Stimulated activated CD4-positive, alpha-beta T cell treated with anti-CD3 and anti-CD28 coated beads, Interleukin-4, amount 100 ng/mL, for 1 hour (primary cell): ENCODE measurements around the gene PTPN18.
A peak's percentile ranks its signal among the peaks of the same experiment; 100 is the strongest.

Experiments used
- DNase-seq: peaks from one replicate; pipeline ENCODE4 v3.0.0-alpha.2; 2020

The PTPN18 gene

GRCh38 chr2:130368786-130369185, 12.9 kb downstream of the PTPN18 start:
- no peak for DNase-seq

- DNase-seq, result no peak
Measured at GRCh38 chr2:130369311-130369964, 13.6 kb downstream of the PTPN18 start.

DNA sequence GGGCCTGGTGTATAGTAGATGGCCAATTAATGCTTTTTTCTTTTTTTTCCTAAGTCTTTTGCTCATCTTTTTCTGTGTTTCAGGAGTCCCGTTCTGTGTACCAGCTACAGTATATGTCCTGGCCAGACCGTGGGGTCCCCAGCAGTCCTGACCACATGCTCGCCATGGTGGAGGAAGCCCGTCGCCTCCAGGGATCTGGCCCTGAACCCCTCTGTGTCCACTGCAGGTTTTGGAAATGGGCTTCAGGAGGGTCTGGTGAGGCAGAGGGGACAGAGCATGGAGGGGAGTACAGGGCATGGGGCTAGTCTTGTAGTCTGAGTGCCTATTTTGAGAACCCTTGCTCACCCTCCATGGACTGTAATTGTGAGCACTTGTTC, 14.1 kb downstream of the PTPN18 start:
- DNase-seq, result no peak

DNA sequence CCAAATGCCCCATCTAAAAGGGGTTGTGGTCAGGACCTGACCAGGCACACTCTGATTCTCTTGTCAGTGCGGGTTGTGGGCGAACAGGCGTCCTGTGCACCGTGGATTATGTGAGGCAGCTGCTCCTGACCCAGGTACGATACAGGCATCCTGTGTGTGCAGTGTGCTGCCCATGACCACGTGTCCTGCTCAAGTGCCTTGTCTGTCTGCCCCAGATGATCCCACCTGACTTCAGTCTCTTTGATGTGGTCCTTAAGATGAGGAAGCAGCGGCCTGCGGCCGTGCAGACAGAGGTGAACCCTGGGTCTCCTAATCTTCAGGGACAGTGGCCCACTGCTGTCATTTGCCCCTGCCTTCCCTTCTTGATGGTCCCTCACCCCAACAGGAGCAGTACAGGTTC, 14.6 kb downstream of the PTPN18 start:
- DNase-seq, result no peak

DNA sequence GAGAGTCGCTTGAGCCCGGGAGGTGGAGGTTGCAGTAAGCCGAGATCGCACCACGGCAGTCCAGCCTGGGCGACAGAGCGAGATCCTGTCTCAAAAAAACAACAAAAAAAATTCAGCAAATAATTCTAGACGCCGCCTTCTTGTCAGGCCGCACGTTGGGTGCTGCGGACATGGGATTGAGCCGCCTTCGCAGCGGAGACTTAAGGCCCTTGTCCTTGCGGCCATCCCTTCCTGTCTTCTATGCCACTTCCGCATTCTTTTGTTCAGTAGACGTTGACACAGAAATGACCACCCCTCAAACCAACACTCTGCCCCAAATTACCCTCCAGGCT, 15.8 kb downstream of the PTPN18 start:
- no peak for DNase-seq

GRCh38 chr2:130372055-130372832, 16.4 kb downstream of the PTPN18 start:
- DNase-seq, result peak; percentile 68

GRCh38 chr2:130372833-130373807, 17.3 kb downstream of the PTPN18 start:
- DNase-seq, result no peak

DNA sequence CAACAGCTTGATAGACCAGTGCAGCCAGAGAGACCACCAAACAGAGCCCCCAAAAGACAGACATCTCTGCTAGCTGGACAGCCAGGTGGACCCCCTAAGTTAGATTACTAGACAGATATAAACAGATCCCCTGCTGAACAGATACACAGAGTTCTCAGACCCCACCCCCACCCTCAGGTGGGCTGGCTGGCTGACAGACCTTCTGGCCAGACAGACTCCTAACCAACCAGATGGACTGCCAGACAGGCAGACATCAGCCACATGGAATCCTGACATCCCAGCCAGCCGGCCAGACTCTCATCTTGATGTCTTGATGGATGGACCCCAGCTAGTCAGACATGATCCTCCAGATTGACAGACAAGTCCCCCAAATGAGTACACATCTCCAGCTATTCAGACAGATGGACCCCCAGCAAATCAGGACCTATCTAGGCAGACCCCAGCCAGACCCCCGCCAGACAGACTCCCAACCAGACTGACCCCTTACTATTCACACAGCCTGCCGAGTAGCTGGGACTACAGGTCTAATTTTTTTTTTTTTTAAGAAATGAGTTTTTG, 18.0 kb downstream of the PTPN18 start:
- no peak for DNase-seq

- no peak for DNase-seq
Measured at GRCh38 chr2:130374587-130375290, 18.9 kb downstream of the PTPN18 start.

DNA sequence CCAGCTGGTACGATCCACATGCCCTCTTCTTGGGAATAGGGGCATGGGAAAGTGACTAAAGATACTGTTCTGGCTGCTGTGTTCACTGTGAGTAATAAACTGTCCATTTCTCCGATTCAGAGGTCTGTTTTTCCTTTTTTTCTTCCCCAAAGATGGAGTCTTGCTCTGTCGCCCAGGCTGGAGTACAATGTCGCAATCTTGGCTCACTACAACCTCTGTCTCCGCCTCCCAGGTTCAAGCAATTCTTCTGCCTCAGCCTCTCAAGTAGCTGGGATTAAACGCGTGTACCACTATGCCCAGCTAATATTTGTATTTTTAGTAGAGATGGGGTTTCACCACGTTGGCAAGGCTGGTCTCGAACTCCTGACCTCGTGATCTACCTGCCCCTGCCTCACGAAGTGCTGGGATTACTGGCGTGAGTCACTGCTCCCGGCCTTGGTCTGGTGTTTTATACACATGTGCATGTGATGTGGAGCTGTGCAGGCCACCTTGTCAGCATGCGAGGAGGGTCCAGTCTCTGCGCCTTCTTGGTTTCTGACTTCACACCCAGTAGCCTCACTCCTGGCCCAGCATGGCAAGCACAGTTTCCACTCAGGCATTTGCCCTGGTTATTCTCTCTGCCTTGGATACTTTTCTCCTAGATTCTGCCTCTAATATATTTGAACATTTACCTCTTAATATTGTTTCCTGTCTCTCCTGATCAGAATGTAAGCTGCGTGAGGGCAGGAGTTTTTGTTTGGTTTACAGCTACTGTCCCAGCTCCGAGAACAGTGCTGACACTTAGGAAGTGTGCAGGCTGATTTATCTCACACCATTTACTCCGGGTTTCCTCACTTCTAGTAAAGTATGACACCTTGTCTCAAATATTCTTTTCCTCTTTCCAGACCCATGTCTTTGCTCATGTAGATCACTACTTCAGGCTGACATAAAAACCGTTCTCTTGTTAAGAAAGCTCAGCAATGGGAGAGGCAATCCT, 19.7 kb downstream of the PTPN18 start:
- no peak for DNase-seq

GRCh38 chr2:130376433-130377293, 20.8 kb downstream of the PTPN18 start:
- no peak for DNase-seq

DNA sequence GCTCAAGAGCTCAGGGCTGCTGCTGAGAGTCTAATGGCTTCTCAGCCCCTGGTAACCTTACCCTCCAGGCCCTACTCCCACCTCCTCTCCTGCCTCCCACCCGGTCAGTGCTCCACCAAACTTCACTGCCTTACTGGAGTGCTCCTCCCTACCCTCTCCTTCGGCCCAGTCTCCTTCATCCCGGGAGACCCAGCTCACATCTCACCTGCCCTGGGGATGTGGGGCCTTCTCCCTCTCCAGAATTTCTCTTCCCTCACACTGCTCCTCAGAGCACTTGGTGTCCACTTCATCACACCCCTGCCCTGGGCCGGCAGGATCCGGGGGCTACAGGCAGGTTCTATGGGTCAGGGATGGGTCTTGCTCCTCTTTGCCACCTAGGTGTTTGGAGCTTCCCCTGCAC, 21.6 kb downstream of the PTPN18 start:
- no peak for DNase-seq

GRCh38 chr2:130378206-130378897, 22.5 kb downstream of the PTPN18 start:
- DNase-seq, result no peak

GRCh38 chr2:130378898-130379214, 23.0 kb downstream of the PTPN18 start:
- DNase-seq, result no peak

DNA sequence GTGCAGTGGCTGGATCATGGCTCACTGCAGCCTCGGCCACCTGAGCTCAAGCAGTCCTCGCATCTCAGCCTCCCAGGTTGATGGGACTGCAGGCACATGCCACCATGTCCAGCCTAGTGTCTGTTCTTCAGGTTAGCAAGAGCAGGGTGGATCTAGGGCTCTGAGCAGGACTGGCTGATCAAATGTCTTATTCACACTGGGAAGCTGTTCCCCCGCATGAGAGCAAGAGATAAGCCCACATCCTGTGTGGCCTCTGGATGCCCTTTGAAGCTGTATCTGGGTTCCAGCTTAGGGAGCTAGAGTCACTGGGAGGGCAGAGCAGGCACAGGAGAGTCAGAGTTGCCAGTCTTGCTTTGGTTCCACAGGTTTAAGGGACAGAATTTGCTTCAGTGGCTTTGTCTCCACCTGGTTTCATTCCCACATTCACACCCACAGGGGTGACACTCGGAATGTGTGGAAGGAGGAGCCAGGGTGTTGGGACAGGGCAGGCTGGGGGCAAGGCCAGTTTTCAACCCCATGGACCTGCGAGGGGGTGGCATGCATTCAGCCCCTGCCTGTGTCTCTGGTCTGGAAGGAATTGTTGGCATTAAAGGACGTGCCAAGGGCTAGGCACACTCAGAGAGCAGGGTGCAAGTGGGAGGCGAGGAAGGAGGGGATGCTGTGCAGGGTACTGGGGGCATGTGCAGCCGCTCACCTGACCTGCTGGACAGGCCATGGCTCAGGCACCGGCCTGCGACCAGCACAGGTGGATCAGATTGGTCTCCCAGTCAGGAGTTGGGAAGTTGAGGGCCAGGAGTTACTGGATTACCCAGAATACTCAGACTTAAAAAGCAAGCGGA, 24.5 kb downstream of the PTPN18 start:
- no peak for DNase-seq

- no peak for DNase-seq
Measured at GRCh38 chr2:130381145-130381544, 25.3 kb downstream of the PTPN18 start.

GRCh38 chr2:130381619-130382018, 25.8 kb downstream of the PTPN18 start:
- DNase-seq, result no peak

GRCh38 chr2:130382313-130382917, 26.6 kb downstream of the PTPN18 start:
- no peak for DNase-seq
